ENCODE measurements around the gene ZNF385A. TPM values are rescaled to one million over a fixed set of nuclear protein-coding genes. Genes with fewer than 3 reads are reported as not detected.

The ZNF385A gene
- total RNA-seq, 1 donor from 2014 or later: 5.6 TPM

- TF ChIP-seq CTCF (IDR thresholded peaks at IDR 0.05; ENCODE audit: insufficient read depth, low read length, poor library complexity, severe bottlenecking): no peak
- Histone ChIP-seq H3K36me3 (ENCODE audit: control insufficient read depth, insufficient read depth, low read length) (no peaks in the 10 kb centered on the region), H3K27me3 (ENCODE audit: control insufficient read depth, insufficient read depth, low read length) (no peaks in the 10 kb centered on the region), H3K4me3 (ENCODE audit: low read depth, low read length) (no peak overlapping the region)
- no peak for DNase-seq (ENCODE audit: low read depth)
Measured at GRCh38 chr12:54349679-54350078, 34.9 kb downstream of the ZNF385A start.

- no peaks in the 10 kb centered on the region for H3K36me3 ChIP-seq (ENCODE audit: control insufficient read depth, insufficient read depth, low read length)
- no peak for TF ChIP-seq CTCF (IDR thresholded peaks at IDR 0.05; ENCODE audit: insufficient read depth, low read length, poor library complexity, severe bottlenecking)
- H3K27me3 ChIP-seq (ENCODE audit: control insufficient read depth, insufficient read depth, low read length): no peaks in the 10 kb centered on the region
Measured at GRCh38 chr12:54349036-54349435, 35.5 kb downstream of the ZNF385A start.

GRCh38 chr12:54341378-54342300 is 42.9 kb downstream of the ZNF385A start:
- no peaks in the 10 kb centered on the region for H3K27me3 ChIP-seq (ENCODE audit: control insufficient read depth, insufficient read depth, low read length)
- no peaks in the 10 kb centered on the region for H3K36me3 ChIP-seq (ENCODE audit: control insufficient read depth, insufficient read depth, low read length)
- DNase-seq (ENCODE audit: low read depth): no peak
- H3K4me3 ChIP-seq (ENCODE audit: low read depth, low read length): no peak overlapping the region
- no peak for TF ChIP-seq CTCF (IDR thresholded peaks at IDR 0.05; ENCODE audit: insufficient read depth, low read length, poor library complexity, severe bottlenecking)

More at GRCh38 chr12:54349036-54349435, 35.5 kb downstream of the ZNF385A start:
- DNase-seq (ENCODE audit: low read depth): no peak
- no peak overlapping the region for H3K4me3 ChIP-seq (ENCODE audit: low read depth, low read length)

- no peaks in the 10 kb centered on the region for H3K27me3 ChIP-seq (ENCODE audit: control insufficient read depth, insufficient read depth, low read length)
- TF ChIP-seq CTCF (IDR thresholded peaks at IDR 0.05; ENCODE audit: insufficient read depth, low read length, poor library complexity, severe bottlenecking): no peak
Measured at GRCh38 chr12:54340846-54341245, 43.7 kb downstream of the ZNF385A start.

GRCh38 chr12:54338698-54339296 is 45.7 kb downstream of the ZNF385A start:
- H3K4me3 ChIP-seq (ENCODE audit: low read depth, low read length): no peak overlapping the region
- H3K36me3 ChIP-seq (ENCODE audit: control insufficient read depth, insufficient read depth, low read length): no peaks in the 10 kb centered on the region
- no peaks in the 10 kb centered on the region for H3K27me3 ChIP-seq (ENCODE audit: control insufficient read depth, insufficient read depth, low read length)
- no peak for DNase-seq (ENCODE audit: low read depth)
- no peak for TF ChIP-seq CTCF (IDR thresholded peaks at IDR 0.05; ENCODE audit: insufficient read depth, low read length, poor library complexity, severe bottlenecking)

More at GRCh38 chr12:54340846-54341245, 43.7 kb downstream of the ZNF385A start:
- Histone ChIP-seq H3K4me3 (ENCODE audit: low read depth, low read length) (no peak overlapping the region), H3K36me3 (ENCODE audit: control insufficient read depth, insufficient read depth, low read length) (no peaks in the 10 kb centered on the region)
- no peak for DNase-seq (ENCODE audit: low read depth)

Data from kidney epithelial cell (primary cell).